SK-N-SH treated with all-trans-retinoic acid at 6 μM for 48 hours (cell line): Measurements from ENCODE around the gene ZNF142.

Experiments used
- ARNTL ChIP-seq: fragments of 450-650 bp; formaldehyde crosslinking; IDR thresholded peaks from 2 replicates; pipeline ENCODE4 v1.5.0; 2020; ENCODE audit warnings: low read depth, mild to moderate bottlenecking, moderate library complexity, borderline replicate concordance
- CSDC2 ChIP-seq: fragments of 250-450 bp; sonication (Bioruptor Pico); IDR thresholded peaks from 2 replicates; pipeline ENCODE4 v1.5.0; 2020; ENCODE audit warnings: mild to moderate bottlenecking, moderate library complexity
- ESRRG ChIP-seq: fragments of 250-450 bp; sonication (Bioruptor Pico); IDR thresholded peaks from 2 replicates; pipeline ENCODE4 v1.6.1; 2021; ENCODE audit warnings: mild to moderate bottlenecking
- GLIS3 ChIP-seq: fragments of 250-450 bp; sonication (Bioruptor Pico); IDR thresholded peaks from 2 replicates; pipeline ENCODE4 v1.5.0; 2020; ENCODE audit warnings: mild to moderate bottlenecking, moderate library complexity
- OSR1 ChIP-seq: fragments of 250-450 bp; sonication (Bioruptor Pico); IDR thresholded peaks from 2 replicates; pipeline ENCODE4 v1.8.0; 2022; ENCODE audit warnings: moderate library complexity, mild to moderate bottlenecking, inconsistent platforms
- PPARA ChIP-seq: fragments of 250-450 bp; sonication (Bioruptor Pico); IDR thresholded peaks from 2 replicates; pipeline ENCODE4 v1.5.0; 2020; ENCODE audit warnings: mild to moderate bottlenecking, borderline replicate concordance
- RARB ChIP-seq: fragments of 250-450 bp; sonication (Bioruptor Pico); IDR thresholded peaks from 2 replicates; pipeline ENCODE4 v1.8.0; 2021; ENCODE audit warnings: mild to moderate bottlenecking, moderate library complexity
- TOX ChIP-seq: fragments of 250-450 bp; sonication (Bioruptor Pico); IDR thresholded peaks from 2 replicates; pipeline ENCODE4 v1.8.0; 2021; ENCODE audit warnings: mild to moderate bottlenecking, moderate library complexity, borderline replicate concordance
- ZFP3 ChIP-seq: fragments of 250-450 bp; sonication (Bioruptor Pico); IDR thresholded peaks from 2 replicates; pipeline ENCODE4 v1.5.0; 2020; ENCODE audit warnings: mild to moderate bottlenecking, moderate library complexity
- ZNF70 ChIP-seq: fragments of 450-650 bp; formaldehyde crosslinking; IDR thresholded peaks from 2 replicates; pipeline ENCODE4 v1.5.0; 2020; ENCODE audit warnings: mild to moderate bottlenecking, moderate library complexity
- TF ChIP-seq, protein P1 (sequence below): fragments of 250-450 bp; sonication (Bioruptor Pico); IDR thresholded peaks from 2 replicates; pipeline ENCODE4 v1.5.1; 2021; ENCODE audit warnings: mild to moderate bottlenecking, moderate library complexity
- TF ChIP-seq, protein P2 (sequence below): fragments of 250-450 bp; sonication (Bioruptor Pico); IDR thresholded peaks from 2 replicates; pipeline ENCODE4 v1.5.1; 2020; ENCODE audit warnings: low read depth, mild to moderate bottlenecking, moderate library complexity
- TF ChIP-seq, protein P3 (sequence below): fragments of 250-450 bp; sonication (Bioruptor Pico); IDR thresholded peaks from 2 replicates; pipeline ENCODE4 v1.8.0; 2020; ENCODE audit warnings: mild to moderate bottlenecking, moderate library complexity, borderline replicate concordance

DNA sequence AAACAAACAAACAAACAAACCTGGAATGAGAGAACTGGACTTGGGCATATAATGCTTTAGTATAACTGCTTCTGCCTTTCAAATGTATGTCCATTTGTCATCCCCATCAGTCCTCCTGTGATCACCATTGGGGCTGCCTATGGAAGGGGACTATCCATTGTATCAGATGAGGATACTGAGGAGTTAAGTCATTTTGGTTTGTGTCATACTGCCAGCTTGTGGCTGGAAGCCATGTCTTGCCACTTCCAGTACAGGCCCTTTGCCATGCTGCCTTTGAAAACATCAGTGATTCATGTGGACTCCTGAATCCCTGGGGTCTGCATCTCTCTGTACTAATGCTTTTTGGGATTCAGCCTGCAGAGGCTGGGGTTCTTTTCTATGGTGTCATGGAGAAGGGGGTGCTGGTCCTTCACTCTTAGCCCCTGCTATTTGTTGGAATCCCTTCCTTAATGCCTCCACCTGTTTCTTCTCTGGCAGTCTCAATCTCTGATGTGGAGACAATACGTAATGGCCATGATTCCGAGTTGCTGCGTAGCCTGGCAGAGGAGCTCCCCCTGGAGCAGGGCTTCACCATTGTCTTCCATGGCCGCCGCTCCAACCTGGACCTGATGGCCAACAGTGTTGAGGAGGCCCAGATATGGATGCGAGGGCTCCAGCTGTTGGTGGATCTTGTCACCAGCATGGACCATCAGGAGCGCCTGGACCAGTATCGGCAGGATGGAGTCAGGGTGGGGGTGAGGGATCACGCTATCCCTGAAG lies 41.1 kb downstream of the ZNF142 start:
- TF ChIP-seq RARB (CRISPR knock-in tag), result no peak
- no peak for TF ChIP-seq ARNTL (CRISPR knock-in tag)
- no peak for TF ChIP-seq GLIS3 (CRISPR knock-in tag)
- TF ChIP-seq, protein P1, sequence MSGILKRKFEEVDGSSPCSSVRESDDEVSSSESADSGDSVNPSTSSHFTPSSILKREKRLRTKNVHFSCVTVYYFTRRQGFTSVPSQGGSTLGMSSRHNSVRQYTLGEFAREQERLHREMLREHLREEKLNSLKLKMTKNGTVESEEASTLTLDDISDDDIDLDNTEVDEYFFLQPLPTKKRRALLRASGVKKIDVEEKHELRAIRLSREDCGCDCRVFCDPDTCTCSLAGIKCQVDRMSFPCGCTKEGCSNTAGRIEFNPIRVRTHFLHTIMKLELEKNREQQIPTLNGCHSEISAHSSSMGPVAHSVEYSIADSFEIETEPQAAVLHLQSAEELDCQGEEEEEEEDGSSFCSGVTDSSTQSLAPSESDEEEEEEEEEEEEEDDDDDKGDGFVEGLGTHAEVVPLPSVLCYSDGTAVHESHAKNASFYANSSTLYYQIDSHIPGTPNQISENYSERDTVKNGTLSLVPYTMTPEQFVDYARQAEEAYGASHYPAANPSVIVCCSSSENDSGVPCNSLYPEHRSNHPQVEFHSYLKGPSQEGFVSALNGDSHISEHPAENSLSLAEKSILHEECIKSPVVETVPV (CRISPR knock-in tag), result no peak
- TF ChIP-seq ZNF70 (CRISPR knock-in tag), result no peak
- TF ChIP-seq OSR1 (CRISPR knock-in tag), result no peak
- TF ChIP-seq, protein P2, sequence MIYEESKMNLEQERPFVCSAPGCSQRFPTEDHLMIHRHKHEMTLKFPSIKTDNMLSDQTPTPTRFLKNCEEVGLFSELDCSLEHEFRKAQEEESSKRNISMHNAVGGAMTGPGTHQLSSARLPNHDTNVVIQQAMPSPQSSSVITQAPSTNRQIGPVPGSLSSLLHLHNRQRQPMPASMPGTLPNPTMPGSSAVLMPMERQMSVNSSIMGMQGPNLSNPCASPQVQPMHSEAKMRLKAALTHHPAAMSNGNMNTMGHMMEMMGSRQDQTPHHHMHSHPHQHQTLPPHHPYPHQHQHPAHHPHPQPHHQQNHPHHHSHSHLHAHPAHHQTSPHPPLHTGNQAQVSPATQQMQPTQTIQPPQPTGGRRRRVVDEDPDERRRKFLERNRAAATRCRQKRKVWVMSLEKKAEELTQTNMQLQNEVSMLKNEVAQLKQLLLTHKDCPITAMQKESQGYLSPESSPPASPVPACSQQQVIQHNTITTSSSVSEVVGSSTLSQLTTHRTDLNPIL (CRISPR knock-in tag), result no peak
- TF ChIP-seq TOX (CRISPR knock-in tag), result no peak
- TF ChIP-seq CSDC2, result no peak
- TF ChIP-seq, protein P3, sequence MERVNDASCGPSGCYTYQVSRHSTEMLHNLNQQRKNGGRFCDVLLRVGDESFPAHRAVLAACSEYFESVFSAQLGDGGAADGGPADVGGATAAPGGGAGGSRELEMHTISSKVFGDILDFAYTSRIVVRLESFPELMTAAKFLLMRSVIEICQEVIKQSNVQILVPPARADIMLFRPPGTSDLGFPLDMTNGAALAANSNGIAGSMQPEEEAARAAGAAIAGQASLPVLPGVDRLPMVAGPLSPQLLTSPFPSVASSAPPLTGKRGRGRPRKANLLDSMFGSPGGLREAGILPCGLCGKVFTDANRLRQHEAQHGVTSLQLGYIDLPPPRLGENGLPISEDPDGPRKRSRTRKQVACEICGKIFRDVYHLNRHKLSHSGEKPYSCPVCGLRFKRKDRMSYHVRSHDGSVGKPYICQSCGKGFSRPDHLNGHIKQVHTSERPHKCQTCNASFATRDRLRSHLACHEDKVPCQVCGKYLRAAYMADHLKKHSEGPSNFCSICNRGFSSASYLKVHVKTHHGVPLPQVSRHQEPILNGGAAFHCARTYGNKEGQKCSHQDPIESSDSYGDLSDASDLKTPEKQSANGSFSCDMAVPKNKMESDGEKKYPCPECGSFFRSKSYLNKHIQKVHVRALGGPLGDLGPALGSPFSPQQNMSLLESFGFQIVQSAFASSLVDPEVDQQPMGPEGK, result no peak
- no peak for TF ChIP-seq ESRRG (CRISPR knock-in tag)
- no peak for TF ChIP-seq ZFP3 (CRISPR knock-in tag)
- TF ChIP-seq PPARA (CRISPR knock-in tag), result no peak
